Natural killer cell (primary cell): ENCODE data around the gene SLC35F3. TPM values are rescaled to one million over a fixed set of nuclear protein-coding genes. Genes with fewer than 3 reads are reported as not detected.

Experiments
- ATAC-seq, 3 donors: fragments of 150-1000 bp in 2 of 3; fragments of 200-7000 bp in 1 of 3; cut with Tn5 transposase; 1 replicate in 1 of 3; 2 replicates in 2 of 3; pipeline ENCODE4 v1.10.0; 2021; ENCODE audit warnings: mild to moderate bottlenecking in 2 of 3, moderate library complexity in 2 of 3
- DNase-seq, 2 donors: peaks; one replicate each; pipeline versions ENCODE4 v3.0.0 to v3.0.0-alpha.2; 2013 to 2021; ENCODE audit warnings: mixed read lengths in 1 of 2
- H3K27ac ChIP-seq: one replicate; pipeline ENCODE4 v1.5.1; 2013; ENCODE audit warnings: mild to moderate bottlenecking, low read length
- H3K27me3 ChIP-seq: one replicate; pipeline ENCODE4 v1.6.1; 2013; ENCODE audit warnings: low read length; ENCODE audit not compliant: control insufficient read depth, insufficient read depth
- H3K36me3 ChIP-seq: one replicate; pipeline ENCODE4 v1.6.1; 2013; ENCODE audit warnings: low read length; ENCODE audit not compliant: control insufficient read depth, insufficient read depth
- H3K4me1 ChIP-seq: one replicate; pipeline ENCODE4 v1.6.1; 2013; ENCODE audit warnings: low read length; ENCODE audit not compliant: control insufficient read depth, insufficient read depth
- H3K4me3 ChIP-seq: one replicate; pipeline ENCODE4 v1.5.1; 2013; ENCODE audit warnings: low read length
- H3K9me3 ChIP-seq: one replicate; pipeline ENCODE4 v1.6.1; 2013; ENCODE audit warnings: low read length; ENCODE audit not compliant: control insufficient read depth, insufficient read depth
- H3K27ac Mint-ChIP-seq, 2 donors: one replicate each; pipeline ENCODE4 v1.8.0; 2022; ENCODE audit warnings: mild to moderate bottlenecking in 2 of 2, mixed read lengths in 2 of 2, moderate library complexity in 1 of 2
- H3K27me3 Mint-ChIP-seq, 2 donors: one replicate each; pipeline ENCODE4 v1.8.0; 2022; ENCODE audit warnings: low read depth in 2 of 2, mixed read lengths in 2 of 2
- H3K36me3 Mint-ChIP-seq: one replicate; pipeline ENCODE4 v1.8.0; 2022; ENCODE audit warnings: mixed read lengths
- H3K4me1 Mint-ChIP-seq, 2 donors: one replicate each; pipeline ENCODE4 v1.8.0; 2022; ENCODE audit warnings: mixed read lengths in 2 of 2
- H3K4me3 Mint-ChIP-seq: one replicate; pipeline ENCODE4 v1.8.0; 2022; ENCODE audit warnings: mild to moderate bottlenecking, moderate library complexity, mixed read lengths
- H3K9me3 Mint-ChIP-seq, 2 donors: one replicate each; pipeline ENCODE4 v1.8.0; 2022; ENCODE audit warnings: mixed read lengths in 2 of 2
- WGBS: methylation state at CpG from one replicate; pipeline ENCODE4 v1.1.7; 2013; ENCODE audit warnings: missing lambda C conversion rate; ENCODE audit not compliant: insufficient coverage; 5-methylcytosine and 5-hydroxymethylcytosine counted together
- intact Hi-C: fragments of 100-400 bp; cut with micrococcal nuclease; formaldehyde crosslinking; loops from one replicate; pipeline ENCODE4 v1.14.2; 2022
- total RNA-seq, 4 donors: library from RNA; stranded (reverse); fragments of 120-200 nt in 1 of 4; gene quantifications; one replicate each; pipeline versions ENCODE4 v1.2.3 to v1.2.4, GENCODE V29; 2013 to 2022
- TF ChIP-seq, protein P1 (sequence below): fragments of 200-600 bp; IDR thresholded peaks from one replicate; pipeline ENCODE4 v1.8.0; 2022; ENCODE audit warnings: antibody characterized with exemption

The SLC35F3 gene
- total RNA-seq, 3 donors from 2014 or later (not counting 1 experiment from before 2014, with no cell fraction given), result not detected

DNA sequence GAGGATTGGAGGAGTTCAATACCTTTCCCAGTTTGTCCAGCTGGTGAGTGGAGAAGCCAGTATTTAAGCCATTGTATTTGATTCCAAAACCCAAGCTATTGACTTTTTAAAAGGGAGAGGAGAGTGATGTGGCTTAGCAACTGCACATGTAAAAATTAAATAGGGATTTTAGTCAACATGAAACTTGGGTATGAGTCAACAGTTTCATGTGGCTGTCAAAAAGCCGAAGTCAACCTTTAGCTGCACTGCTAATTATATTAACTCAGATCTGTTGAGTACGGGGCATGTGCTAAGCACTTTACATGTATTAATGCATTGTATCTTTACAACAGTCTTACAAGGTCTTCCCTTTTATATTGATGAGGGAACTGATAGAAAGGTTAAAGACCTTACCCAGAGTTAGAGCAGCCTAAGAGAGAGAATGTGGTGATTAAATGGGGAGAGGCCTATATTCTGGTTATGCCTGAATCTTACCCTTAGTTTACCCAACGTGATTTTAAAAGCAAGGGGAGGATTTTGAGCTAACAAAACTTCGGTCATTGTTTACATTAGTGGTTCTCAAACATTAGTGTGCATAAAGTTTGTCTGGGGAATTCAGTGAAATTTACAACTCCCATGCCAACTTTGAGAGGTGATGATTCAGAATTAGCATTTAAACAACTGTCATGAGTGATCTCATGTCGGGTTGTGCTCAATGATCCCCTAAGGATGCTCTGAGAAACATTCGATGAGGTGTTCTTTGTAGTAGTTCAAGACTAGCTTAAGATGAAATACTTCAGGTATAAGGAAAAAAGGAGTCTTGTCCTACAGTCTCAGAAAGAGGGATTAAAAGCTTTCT is 6.9 kb upstream of the SLC35F3 start:
- TF ChIP-seq, protein P1, sequence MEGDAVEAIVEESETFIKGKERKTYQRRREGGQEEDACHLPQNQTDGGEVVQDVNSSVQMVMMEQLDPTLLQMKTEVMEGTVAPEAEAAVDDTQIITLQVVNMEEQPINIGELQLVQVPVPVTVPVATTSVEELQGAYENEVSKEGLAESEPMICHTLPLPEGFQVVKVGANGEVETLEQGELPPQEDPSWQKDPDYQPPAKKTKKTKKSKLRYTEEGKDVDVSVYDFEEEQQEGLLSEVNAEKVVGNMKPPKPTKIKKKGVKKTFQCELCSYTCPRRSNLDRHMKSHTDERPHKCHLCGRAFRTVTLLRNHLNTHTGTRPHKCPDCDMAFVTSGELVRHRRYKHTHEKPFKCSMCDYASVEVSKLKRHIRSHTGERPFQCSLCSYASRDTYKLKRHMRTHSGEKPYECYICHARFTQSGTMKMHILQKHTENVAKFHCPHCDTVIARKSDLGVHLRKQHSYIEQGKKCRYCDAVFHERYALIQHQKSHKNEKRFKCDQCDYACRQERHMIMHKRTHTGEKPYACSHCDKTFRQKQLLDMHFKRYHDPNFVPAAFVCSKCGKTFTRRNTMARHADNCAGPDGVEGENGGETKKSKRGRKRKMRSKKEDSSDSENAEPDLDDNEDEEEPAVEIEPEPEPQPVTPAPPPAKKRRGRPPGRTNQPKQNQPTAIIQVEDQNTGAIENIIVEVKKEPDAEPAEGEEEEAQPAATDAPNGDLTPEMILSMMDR, result no peak
- Histone ChIP-seq H3K4me1 (no peaks in the 10 kb centered on the region), H3K27ac (no peak overlapping the region), H3K9me3 (no peaks in the 10 kb centered on the region), H3K4me3 (no peak overlapping the region), H3K36me3 (no peaks in the 10 kb centered on the region), H3K27me3 (no peaks in the 10 kb centered on the region)
- 66% methylated on average over 5 of the region's 6 CpGs for WGBS
- intact Hi-C loops, result no loop called here
- Mint-ChIP-seq H3K4me3 (no peak overlapping the region), H3K36me3 (no peaks in the 10 kb centered on the region), H3K27ac (no peak overlapping the region), H3K27me3 (peaks cover 8 to 9% of the 10 kb centered on the region in 2 donors), H3K4me1 (no peaks in the 10 kb centered on the region), H3K9me3 (peaks cover 0 to 6% of the 10 kb centered on the region in 2 donors)
- ATAC-seq (no peak), DNase-seq (no peak)

DNA sequence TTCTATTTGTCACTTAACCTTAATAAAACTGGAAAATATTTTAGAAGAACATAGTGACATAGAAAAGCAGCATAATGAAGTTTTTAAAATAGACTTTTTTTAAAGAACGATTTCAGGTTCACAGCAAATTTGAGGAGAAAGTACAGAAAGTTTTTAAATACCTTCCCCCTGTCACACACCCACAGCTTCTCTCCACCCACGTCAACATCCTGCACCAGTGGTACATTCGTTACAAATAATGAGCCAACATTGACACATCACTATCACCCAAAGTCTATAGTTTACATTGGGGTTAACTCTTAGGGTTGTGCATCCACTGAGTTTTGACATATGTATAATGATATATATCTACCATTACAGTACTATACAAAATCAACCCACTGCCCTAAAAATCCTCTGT is 3.0 kb upstream of the SLC35F3 start:
- Mint-ChIP-seq H3K27ac (no peak overlapping the region), H3K27me3 (peaks cover 29 to 35% of the 10 kb centered on the region in 2 donors), H3K4me3 (no peak overlapping the region), H3K36me3 (peaks cover 8% of the 10 kb centered on the region), H3K9me3 (peaks cover 7% of the 10 kb centered on the region in 2 donors), H3K4me1 (peaks cover 0 to 5% of the 10 kb centered on the region in 2 donors)
- no peak overlapping the region for H3K27ac ChIP-seq
- DNase-seq (no peak), ATAC-seq (no peak)
- no peaks in the 10 kb centered on the region for H3K4me1 ChIP-seq
- H3K27me3 ChIP-seq, result peaks cover 17% of the 10 kb centered on the region
- TF ChIP-seq, protein P1, result no peak
- 83% methylated on average over 1 of the region's 3 CpGs for WGBS
- no peaks in the 10 kb centered on the region for H3K9me3 ChIP-seq
- intact Hi-C loops, result no loop called here
- no peak overlapping the region for H3K4me3 ChIP-seq
- no peaks in the 10 kb centered on the region for H3K36me3 ChIP-seq

DNA sequence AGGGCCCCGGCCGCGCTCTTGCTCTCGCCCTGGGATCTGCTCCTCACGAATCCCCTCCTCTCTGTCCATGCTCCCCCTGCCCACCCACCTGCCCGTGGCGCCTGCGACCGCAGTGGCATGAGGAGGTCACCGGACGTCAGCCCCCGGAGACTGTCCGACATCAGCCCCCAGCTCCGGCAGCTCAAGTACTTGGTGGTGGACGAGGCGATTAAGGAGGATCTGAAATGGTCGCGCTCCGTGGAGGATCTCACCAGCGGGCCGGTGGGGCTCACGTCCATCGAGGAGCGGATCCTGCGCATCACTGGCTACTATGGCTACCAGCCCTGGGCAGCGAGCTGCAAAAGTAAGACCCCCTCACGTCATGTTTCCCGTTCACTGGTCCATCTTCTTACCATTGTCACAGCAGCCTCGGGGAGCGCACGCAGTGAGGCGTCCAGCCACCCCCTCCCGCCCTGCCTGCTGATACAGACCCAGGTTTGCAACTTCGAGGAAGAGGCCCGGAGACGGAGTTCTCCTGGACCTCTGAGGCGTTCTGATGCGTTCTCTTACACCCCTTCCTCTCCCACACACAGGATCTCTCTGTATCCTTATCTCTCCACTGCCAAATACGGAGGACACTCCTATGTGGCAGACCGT is 1.1 kb downstream of the SLC35F3 start:
- TF ChIP-seq, protein P1, result no peak
- H3K27ac ChIP-seq, result no peak overlapping the region
- peaks cover 13% of the 10 kb centered on the region for H3K36me3 Mint-ChIP-seq
- peaks cover 17% of the 10 kb centered on the region for H3K27me3 ChIP-seq
- H3K4me1 ChIP-seq, result no peaks in the 10 kb centered on the region
- H3K9me3 Mint-ChIP-seq, result peaks cover 3 to 7% of the 10 kb centered on the region in 2 donors
- intact Hi-C loops, result no loop called here
- no peaks in the 10 kb centered on the region for H3K9me3 ChIP-seq
- WGBS, result 10% methylated on average over 40 of the region's 40 CpGs
- H3K4me1 Mint-ChIP-seq, result peaks cover 0 to 5% of the 10 kb centered on the region in 2 donors
- H3K4me3 ChIP-seq, result no peak overlapping the region
- DNase-seq (no peak), ATAC-seq (no peak)
- no peak overlapping the region for H3K27ac Mint-ChIP-seq
- H3K36me3 ChIP-seq, result no peaks in the 10 kb centered on the region
- peaks cover 29 to 67% of the 10 kb centered on the region in 2 donors for H3K27me3 Mint-ChIP-seq
- H3K4me3 Mint-ChIP-seq, result no peak overlapping the region
